Measurements from ENCODE around the gene PAOX. TPM values are rescaled to one million over a fixed set of nuclear protein-coding genes. Genes with fewer than 3 reads are reported as not detected.
A peak's percentile ranks its signal among the peaks of the same experiment; 100 is the strongest.

The PAOX gene
- total RNA-seq, 1 donor from 2014 or later, result 4.2 TPM

GRCh38 chr10:133349577-133350011 is 29.5 kb upstream of the PAOX start:
- DNase-seq (ENCODE audit: low read depth), result no peak

- DNase-seq (ENCODE audit: low read depth), result no peak
These were observed 28.6 kb upstream of the PAOX start for GRCh38 chr10:133350283-133350949.

- DNase-seq (ENCODE audit: low read depth), result peak; percentile 46
These were observed 28.1 kb upstream of the PAOX start for GRCh38 chr10:133350950-133351329.

GRCh38 chr10:133351408-133352318 is 27.4 kb upstream of the PAOX start:
- DNase-seq (ENCODE audit: low read depth), result no peak

- DNase-seq (ENCODE audit: low read depth), result no peak
These were observed 25.7 kb upstream of the PAOX start for GRCh38 chr10:133353202-133353959.

GRCh38 chr10:133353988-133354605 is 25.0 kb upstream of the PAOX start:
- DNase-seq (ENCODE audit: low read depth), result no peak

GRCh38 chr10:133354672-133355240 is 24.3 kb upstream of the PAOX start:
- no peak for DNase-seq (ENCODE audit: low read depth)

- no peak for DNase-seq (ENCODE audit: low read depth)
These were observed 23.8 kb upstream of the PAOX start for GRCh38 chr10:133355266-133355665.

- DNase-seq (ENCODE audit: low read depth), result no peak
These were observed 23.1 kb upstream of the PAOX start for GRCh38 chr10:133355991-133356390.

- no peak for DNase-seq (ENCODE audit: low read depth)
These were observed 22.3 kb upstream of the PAOX start for GRCh38 chr10:133356549-133357284.

GRCh38 chr10:133357285-133358161 is 21.5 kb upstream of the PAOX start, which contains the start of gene FUOM:
Gene FUOM, minus strand, starts transcription at chr10:133358019. Its CDS starts 12 bp downstream, at chr10:133358007.
- peak; percentile 33 for DNase-seq (ENCODE audit: low read depth)

GRCh38 chr10:133358162-133358924 is 20.7 kb upstream of the PAOX start:
- no peak for DNase-seq (ENCODE audit: low read depth)

GRCh38 chr10:133358925-133359310 is 20.1 kb upstream of the PAOX start:
- DNase-seq (ENCODE audit: low read depth), result no peak

- DNase-seq (ENCODE audit: low read depth), result no peak
These were observed 19.5 kb upstream of the PAOX start for GRCh38 chr10:133359554-133359971.

GRCh38 chr10:133359972-133360610 is 19.0 kb upstream of the PAOX start:
- DNase-seq (ENCODE audit: low read depth), result no peak

GRCh38 chr10:133361227-133361626 is 17.8 kb upstream of the PAOX start:
- DNase-seq (ENCODE audit: low read depth), result no peak

- DNase-seq (ENCODE audit: low read depth), result no peak
These were observed 17.2 kb upstream of the PAOX start for GRCh38 chr10:133361773-133362441.

All from myocyte (in vitro differentiated cells).